NCI-H1694 (cell line): Measurements from ENCODE around the gene CIT.
"Not testable (repeated sequence)": the region's sequence is repeated elsewhere in the genome, so short reads cannot be mapped to it uniquely, and the experiment has no call there.

Source experiments
- DNase-seq: peaks from one replicate; lab custom pipeline; 2025; lab: John Stamatoyannopoulos, UW

CIT gene

DNA sequence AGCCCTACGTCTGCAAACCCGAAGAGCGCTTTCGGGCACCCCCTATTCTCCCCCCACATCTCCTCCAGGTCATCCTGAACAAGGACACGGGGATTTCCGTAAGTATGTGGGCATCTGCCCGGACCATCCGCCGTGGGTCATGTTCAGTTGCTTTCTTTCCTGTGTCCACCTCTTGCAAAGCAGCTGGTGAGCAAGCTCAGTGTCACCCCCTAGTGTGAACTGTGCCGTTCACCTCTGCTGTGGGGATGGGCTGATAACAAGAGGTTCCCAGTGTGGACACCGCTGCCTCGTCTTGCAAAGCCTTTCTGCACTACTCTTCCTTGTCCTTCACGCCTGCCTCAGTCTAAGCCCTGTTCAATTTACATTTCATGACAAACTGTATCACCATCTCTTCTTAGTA lies 200.5 kb downstream of the CIT start:
- DNase-seq: no peak

DNA sequence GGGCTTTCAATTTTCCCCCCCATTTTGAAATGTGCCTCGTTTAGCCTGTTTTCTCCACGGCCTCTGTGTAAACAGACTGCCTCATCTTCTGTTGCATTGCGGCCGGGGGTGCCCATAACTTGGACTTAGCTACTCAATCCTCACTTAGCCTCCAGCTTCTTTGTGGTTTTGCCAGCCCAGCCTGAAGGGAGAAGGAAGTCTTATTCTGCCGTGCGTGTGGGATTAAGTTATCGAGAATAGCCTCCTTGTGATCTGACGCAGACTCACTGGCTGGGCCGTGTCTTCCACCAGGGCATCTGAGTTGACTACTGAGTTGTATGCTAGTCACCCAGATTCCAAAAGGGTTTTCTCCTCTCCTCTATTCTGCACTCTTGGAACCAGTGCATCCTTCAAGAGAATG lies 201.1 kb downstream of the CIT start:
- no peak for DNase-seq

DNA sequence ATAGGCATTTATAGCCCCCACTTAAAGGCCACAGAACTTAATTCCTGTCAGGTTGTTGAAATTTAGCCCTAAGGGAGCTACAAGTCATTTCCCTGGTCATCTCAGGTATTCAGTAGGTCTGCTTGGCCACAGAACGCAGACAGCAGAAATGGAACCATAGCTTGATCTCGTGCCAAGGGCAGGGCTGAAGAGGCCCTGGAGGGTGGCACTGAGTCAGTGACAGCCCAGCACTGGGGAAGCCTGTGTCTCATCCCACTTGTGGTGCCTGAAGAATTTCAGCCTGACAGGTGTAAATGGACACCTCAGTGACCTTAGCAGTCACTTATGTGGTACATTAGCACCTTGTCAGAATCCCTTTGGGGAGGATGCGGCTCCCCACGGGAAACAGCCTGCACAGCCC lies 202.6 kb downstream of the CIT start:
- no peak for DNase-seq

DNA sequence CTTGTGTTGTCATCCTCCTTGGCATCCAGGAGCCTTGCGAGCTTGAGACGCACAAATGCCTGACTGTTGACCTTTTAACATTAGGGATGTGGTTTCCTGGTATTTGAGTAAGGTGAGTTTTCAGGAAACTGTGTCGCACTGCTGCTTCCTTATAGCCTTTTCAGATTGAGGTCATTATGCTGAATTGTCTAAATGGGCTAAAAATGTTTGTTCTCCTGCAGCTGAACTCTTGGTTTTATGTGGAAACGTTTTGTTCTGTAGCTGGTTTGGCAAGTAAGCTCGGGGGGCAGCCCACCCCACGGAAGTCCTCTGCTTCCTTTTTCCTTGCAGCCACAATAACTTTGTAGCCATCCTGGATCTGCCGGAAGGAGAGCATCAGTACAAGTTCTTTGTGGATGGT lies 203.5 kb downstream of the CIT start:
- DNase-seq: no peak

DNA sequence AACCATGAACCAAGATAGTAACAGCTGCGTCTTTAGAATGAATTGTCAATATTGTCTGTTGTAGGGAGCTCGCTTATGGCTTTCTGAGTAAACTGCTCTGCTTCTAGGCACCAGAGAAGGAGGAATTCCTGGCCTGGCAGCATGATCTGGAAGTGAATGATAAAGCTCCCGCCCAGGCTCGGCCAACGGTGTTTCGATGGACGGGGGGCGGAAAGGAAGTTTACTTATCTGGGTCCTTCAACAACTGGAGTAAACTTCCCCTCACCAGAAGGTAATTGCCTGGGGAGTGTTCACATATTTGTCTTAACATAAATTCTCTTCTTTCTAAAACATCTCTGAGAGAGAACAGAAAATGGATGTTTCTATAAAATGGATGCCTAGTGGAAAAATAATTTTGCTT lies 204.9 kb downstream of the CIT start:
- DNase-seq: no peak

DNA sequence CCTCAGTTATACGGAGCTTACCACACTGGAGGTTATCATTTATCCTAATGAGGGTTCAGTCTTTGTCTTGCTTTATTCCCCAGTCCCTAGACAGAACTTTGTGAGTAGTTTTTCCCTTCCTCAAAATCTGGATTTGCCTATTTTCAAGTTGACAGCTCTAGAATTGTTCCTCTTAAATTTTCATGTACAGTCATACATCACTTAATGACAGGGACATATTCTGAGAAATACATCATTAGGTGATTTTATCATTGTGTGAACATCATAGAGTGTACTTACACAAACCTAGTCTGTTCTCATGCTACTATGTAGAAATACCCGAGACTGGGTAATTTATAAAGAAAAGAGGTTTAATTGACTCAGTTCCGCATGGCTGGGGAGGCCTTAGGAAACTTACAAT lies 206.1 kb downstream of the CIT start:
- DNase-seq: no peak

DNA sequence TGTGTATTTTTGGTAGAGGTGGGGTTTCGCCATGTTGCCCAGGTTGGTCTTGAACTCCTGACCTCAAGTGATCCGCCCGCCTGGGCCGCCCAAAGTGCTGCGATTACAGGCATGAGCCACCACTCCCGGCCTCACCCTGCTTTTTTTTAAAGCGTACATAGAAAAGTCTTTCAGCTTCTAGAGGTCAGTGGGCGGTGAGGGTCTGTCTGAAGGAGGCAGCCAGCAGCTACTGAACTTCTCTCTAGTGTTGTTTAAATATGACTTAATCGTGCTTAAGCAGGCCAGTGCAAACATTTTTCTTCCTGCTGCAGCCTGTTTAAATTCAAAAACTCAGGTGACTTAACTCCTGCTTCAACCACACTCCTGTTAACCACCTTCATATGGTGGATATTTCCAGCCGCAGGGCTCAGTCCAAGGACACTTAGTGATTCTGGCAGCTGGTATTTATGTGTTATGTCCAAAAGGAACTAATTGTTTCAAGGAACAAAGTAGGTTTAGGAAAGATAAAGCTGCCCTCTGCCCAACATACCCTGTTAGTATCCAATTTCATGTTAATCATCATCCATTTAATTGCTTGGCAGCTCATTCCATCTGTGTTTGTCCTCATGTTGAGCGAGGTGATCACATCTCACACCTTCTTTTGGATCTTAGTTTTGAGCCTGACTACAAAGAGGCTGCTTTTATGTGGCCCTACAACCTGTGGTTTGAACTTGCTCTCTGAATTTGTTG lies 207.2 kb downstream of the CIT start:
- no peak for DNase-seq

DNA sequence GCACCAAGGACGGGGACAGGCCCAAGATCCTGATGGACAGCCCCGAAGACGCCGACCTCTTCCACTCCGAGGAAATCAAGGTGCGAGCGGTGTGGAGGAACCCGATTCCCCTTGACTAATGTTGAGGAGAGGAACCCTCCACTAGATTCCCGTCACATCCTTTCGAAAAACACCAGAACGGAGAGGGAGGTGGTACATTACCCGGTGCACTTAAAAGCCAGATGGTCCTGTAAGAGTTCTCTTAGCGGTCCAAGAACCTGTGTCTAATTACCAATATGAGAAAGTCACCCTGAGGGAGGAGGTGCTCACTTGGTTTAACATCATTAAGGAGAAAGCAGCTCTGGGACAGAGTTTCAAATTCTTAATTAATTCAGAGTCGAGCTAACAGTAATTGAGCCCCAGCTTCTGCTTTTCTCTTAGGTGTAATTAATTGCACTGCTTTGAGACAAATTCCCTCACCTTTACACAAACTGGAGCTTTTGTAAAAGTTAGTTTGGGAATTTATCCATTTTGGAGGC lies 208.7 kb downstream of the CIT start:
- DNase-seq: no peak

DNA sequence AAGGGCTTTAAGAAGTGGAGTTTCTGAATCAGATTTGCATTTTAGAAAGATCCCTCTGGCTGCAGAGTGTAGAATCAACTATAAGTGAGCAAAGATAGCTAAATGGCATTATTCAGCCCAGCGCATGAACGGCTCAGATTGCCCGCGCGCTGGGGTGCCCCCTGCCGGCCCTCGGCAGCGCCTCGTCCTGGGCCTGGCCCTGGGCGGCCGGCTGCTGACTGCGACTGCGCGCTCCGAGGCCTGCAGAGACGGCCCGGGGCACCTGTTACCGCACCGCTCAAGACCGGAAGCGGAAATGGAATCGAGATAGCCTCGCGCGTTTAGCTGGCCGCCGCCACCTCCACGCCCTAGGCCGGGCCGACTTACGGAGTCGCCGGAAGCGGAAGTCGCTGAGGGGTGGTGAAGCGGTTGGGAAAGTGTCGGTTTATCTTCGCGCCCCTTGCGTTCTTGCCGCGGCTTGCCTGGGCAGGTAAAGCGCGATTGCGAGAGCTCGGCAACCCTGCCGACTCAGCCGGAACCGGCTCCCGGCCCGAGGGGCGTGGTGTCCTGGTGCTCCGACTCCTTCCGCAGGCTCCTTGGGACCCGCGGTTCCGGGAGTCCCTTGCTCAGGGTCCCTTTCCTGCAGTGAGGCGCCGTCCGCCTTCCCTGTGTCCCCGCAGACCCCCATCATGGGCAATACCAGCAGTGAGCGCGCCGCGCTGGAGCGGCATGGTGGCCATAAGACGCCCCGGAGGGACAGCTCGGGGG lies 209.4 kb downstream of the CIT start, which contains the start of gene PRKAB1:
Gene PRKAB1, plus strand, starts transcription at position 557 of the 747 bp plus-strand sequence. Its CDS starts 112 bp downstream, at position 669.
- peak; percentile 85 for DNase-seq

DNA sequence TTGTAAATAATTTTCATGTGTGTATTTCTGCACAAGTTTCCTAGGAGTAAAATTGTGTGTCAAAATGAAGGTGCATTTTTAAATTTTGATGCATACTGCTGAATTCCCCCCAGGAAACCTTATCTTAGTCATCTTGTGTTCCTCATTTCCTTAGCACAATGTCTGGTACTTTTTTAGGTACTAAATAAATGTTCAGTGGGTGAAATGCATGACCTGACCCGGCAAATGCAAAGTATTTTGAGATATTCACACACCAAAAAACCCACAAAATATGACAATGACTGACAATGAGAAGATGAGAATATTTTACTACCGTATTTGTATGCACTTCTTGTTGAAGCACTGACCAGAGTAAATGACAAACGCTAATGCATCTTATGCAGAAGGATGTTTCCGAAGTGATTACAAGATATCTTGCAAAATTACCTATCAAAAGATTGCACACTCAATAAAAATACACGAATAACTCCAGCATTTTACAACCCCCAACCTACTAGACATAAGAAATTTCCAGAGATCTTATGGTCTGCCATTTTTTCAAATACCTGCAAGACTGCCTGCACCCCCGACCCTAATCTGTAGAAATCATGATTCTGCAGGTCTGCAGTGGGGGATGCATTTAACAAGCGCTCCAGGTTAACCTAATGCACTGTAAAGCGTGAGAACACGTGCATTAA lies 210.1 kb downstream of the CIT start:
- DNase-seq: no peak

DNA sequence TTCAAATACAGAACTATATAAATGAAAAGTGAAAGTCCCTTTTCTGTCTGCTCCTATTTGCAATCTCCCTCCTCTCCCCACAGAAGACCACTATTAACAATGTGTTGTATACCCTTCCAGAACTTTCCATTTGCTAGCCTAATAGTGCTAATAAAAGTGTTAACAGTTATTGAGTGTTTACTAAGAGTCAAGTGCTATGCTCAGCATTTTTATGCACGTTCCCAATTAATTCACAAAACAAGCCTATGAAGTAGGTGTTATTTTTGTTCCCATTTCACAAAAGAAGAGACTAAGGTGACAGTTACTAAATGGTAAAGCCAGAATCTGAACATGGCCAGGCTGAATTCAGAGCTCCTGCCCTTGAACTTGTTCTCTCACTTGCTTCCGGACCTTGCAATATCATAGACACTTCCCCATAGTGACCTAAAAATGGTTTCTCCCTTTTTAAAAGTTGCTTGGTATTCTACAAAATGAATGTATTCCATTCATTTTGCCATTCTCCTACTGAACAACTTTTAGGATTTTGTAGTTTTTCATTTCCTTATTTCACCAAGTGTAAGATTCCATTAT lies 210.8 kb downstream of the CIT start:
- no peak for DNase-seq

DNA sequence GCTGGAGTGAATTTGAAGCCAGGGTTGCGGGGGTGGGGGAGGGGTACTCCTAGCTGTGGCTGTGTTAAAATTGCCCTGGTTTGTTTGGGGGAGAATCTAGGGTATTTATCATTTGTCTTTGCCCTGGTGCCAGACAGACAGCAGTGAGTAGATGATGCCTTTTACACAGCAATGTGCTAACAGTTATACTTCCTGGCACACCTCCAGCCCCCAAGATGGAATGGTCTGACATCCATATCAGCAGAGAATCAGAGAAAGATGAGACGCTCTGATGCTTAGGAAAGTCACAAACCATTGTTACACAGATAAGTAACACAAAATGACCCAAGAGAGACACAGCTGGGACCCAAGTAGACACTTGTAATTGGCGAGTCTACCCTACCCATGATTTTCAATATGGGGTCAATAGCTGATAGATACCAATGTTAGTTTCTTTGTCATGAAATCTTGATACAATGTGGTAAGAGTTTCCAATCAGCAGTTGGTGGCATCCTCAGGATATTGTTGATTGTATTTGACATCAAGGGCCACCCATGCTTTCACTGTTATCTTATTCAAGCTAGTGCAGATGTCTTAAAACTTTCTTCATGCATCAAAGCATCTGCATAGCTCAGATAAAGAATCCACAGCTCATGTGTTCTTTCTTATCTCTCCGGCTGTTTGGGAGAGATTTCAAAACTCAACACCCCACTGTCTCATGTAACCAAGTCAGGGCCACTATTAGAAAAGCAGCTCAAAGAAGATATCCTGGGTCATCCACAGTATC lies 211.8 kb downstream of the CIT start:
- no peak for DNase-seq

DNA sequence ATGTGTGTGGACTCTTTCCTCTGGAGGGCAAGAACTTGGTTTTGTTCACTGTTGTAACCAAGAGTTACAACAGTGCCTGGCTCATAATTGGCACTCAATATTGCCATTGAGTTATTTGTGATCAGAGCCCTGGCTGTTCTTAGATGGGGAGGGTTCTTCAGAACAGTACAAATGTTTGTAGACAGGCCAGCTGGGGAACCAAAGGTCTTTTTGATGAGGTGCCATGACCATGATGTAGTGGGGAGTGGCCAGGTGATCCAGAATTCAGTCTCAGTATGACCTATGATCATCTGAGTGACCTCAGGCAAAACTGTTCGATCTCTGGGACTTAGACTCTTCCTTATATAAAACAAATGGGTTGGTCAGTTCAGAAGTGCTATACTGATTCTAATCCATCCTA lies 212.5 kb downstream of the CIT start:
- DNase-seq: no peak

DNA sequence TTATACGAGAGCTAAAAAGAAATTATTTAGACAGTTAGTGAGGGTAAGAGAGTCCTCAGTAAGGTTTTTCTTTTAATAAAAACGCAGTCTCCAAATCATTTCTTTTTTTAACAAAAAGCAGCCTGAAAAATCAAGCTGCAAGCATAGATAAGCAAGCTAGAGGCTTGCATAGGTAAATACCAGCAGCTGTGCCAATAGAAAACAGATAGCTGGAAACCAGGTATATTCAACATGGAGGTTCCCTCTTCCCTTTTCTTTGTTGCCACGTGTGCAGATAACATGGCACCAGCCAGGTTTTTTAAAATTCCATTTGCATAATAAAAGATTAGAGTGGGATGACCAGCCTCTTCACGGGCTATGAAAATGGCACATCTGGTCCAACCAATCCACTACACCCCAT lies 215.2 kb downstream of the CIT start:
- DNase-seq: no peak

DNA sequence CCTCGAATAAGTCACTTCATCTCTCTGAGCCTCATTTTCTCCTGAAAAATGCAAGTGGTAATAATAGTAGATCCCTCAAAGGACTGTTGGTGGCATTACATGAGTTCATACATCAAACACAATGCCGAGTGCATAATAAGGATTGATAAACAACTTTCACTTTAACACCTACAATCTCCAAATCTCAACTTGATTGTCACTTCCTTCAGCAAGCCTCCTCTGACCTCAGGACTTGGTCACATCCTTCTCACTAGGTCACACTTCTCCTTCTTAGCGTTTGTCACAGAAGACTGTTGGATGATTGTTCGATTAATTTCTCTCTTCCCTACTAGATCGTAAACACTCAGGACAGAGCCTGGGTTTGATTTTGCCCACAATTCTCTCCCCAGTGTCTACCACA lies 217.0 kb downstream of the CIT start:
- DNase-seq: no peak

DNA sequence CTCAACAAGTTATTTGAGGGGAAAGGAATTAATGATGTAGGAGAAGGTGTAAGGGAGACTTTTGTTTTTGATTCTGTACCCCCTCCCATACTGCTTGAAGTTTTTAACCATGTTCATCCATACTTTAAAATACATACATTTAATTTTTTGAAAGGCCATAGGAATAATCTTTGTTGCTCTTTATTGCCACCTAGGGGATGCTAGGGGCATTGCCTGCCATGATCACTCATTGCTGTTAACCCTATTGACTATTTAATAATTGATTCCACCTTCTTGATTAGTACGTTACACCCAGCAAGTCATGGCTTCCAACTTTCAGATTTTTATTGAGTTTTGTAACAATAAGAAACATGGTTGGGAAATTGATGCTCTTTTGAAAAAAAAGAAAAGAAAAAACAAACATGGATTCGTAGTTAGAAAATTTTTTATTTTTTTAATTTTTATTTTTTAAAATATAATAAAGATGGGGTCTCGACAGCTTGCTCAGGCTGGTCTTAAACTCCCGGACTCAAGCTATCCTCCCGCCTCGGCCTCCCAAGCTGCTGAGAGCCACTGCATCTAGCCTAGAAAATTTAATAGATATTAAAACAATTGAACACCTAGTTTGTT lies 217.7 kb downstream of the CIT start:
- peak; percentile 43 for DNase-seq

DNA sequence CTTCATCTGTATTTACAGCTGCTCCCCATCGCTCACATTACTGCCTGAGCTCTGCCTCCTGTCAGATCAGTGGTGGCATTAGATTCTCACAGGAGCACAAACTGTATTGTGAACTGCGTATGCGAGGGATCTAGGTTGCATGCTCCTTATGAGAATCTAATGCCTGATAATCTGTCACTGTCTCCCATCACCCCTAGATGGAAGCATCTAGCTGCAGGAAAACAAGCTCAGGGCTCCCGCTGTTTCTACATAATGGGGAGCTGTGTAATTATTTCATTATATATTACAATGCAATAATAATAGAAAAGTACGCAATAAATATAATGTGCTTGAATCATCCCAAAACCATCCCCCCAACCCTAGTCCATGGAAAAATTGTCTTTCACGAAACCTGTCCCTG lies 219.0 kb downstream of the CIT start:
- not testable (repeated sequence) for DNase-seq

DNA sequence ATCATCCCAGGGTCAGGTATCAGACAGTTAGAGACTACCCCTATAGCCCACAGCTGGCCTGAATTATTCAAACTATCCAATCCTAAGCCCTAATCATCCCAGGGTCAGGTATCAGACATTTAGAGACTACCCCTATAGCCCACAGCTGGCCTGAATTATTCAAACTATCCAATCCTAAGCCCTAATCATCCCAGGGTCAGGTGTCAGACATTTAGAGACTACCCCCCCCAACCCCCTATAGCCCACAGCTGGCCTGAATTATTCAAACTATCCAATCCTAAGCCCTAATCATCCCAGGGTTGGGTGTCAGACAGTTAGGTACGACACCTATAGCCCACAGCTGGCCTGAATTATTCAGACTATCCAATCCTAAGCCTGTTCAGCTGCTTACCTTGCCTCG lies 220.1 kb downstream of the CIT start:
- not testable (repeated sequence) for DNase-seq

DNA sequence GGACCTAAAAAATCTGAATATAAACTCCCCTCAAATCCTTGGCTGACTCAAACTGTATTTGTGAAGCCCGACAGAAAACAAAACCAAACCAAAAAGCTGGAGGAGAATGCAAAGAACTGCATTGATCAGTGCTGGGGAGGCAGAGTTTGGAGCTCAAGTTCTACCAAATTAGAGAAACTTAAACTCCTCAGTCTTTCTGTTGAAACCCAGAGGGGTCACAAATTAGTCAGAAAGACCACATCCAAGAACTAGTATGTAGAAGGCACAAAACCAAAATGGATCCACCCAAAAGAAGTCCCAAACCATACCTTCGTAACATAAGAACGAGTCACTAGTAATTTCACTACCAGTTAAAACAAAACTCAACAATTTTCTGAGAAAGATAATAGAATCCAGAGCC lies 224.5 kb downstream of the CIT start:
- no peak for DNase-seq

DNA sequence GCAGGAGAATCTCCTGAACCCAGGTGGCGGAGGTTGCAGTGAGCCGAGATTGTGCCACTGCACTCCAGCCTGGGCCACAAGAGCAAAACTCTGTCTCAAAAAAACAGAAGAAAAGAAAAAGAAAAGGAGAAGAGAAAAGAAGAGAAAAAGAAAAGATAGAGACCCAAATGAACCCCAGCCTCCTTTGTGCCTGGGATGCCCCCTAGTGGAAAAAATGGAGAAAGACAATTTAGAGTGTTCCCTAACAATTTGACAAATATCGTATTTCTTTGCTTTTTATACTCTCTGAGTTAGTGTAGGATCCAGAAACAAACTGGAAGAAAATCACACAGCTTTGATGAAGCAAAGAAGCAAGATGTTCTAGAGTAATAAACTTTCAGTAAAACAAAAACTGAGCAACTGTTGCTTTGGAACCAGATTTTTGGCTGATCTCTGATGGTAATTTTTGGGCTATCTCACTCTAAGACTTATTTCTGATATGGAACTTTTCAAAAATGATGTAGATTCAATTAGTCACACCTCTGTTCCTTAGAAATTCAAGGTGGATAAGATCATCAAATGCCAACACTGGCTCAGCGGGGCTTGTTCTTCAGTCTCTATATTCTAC lies 227.8 kb downstream of the CIT start:
- no peak for DNase-seq

DNA sequence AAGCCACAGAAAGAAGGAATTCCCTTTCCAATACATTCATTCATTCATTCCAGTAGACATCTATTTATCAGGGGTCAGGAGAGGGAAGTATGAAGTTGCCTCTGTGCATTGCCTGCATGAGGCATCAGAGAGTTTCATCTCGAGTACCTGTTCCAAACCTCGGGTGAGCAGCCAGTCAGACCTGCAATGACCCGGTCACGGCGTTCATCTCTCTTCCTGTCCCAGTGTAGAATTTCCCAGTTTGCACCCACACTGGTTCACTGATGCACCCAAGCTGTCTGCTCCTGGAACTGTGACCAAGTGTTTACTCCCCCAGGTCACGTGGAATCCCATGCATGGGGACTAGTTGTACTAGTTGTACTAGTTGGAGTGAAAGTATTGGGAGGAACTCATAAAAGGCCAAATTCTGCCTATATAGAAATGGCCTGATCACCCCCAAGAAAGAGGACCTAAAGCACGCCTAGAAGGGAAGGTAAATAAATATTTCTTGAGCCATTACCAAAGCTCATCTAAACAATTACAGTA lies 231.5 kb downstream of the CIT start:
- no peak for DNase-seq
